HCT116 (cell line): ENCODE results near the gene DNAJC5G. TPM values are rescaled to one million over a fixed set of nuclear protein-coding genes. Genes with fewer than 3 reads are reported as not detected.
A peak's percentile ranks its signal among the peaks of the same experiment; 100 is the strongest.

Experiments
- ATAC-seq: fragments of 200-7000 bp; cut with Tn5 transposase; 2 replicates; pipeline ENCODE4 v1.9.1; 2020; ENCODE audit warnings: mild to moderate bottlenecking, moderate library complexity
- BruUV-seq: library from RNA; stranded (reverse); fragments of 400-500 nt; replicated peaks from 2 replicates; lab custom pipeline; 2021; lab: Mats Ljungman, UMichigan
- CTCF ChIA-PET: fragments of 300-600 bp; sonication (Branson Sonifier 250); formaldehyde crosslinking; loops from one replicate; lab custom pipeline; 2021; ENCODE audit warnings: antibody characterized with exemption; lab: Charles Lee
- POLR2A ChIA-PET: fragments of 300-600, 350-600 bp; sonication (Branson Sonifier 250); formaldehyde crosslinking; loops from one replicate; lab custom pipeline; 2021; ENCODE audit warnings: antibody characterized with exemption; lab: Charles Lee
- RAD21 ChIA-PET, 2 experiments: fragments of 300-600 bp; sonication (Branson Sonifier 250); formaldehyde crosslinking; loops; one replicate each; lab custom pipeline; 2023; ENCODE audit warnings: low total read pairs in 2 of 2; ENCODE audit not compliant: uncharacterized antibody in 2 of 2, unreplicated experiment in 2 of 2, low non-redundant PET in 1 of 2; lab: Charles Lee
- DNase-seq: peaks from one replicate; pipeline ENCODE4 v3.0.0-alpha.2; 2010; ENCODE audit warnings: low read depth, low spot score
- H2AFZ ChIP-seq: fragments of 200-600 bp; shearing (Covaris generic), sonication (generic); 2 replicates; pipeline ENCODE4 v1.6.1; 2017; ENCODE audit warnings: low read depth, mixed run types, mixed read lengths, antibody characterized with exemption, low read length; ENCODE audit not compliant: poor library complexity, severe bottlenecking
- H3K27ac ChIP-seq: 2 replicates; pipeline ENCODE4 v1.5.1; 2012; ENCODE audit warnings: low read depth, low read length
- H3K27me3 ChIP-seq: fragments of 200-600 bp; sonication (generic); 2 replicates; pipeline ENCODE4 v1.6.1; 2016; ENCODE audit warnings: mixed run types, low read length, mixed read lengths; ENCODE audit not compliant: insufficient read depth
- H3K36me3 ChIP-seq, 2 experiments: fragments of 200-500 bp in 1 of 2; fragments of 200-600 bp in 1 of 2; sonication (Bioruptor generic) in 1 of 2; sonication (generic) in 1 of 2; 2 replicates each; pipeline versions ENCODE4 v1.5.1 to v1.6.1; 2014 to 2016; ENCODE audit warnings: low read length in 2 of 2, inconsistent platforms in 1 of 2, mixed read lengths in 1 of 2, mixed run types in 1 of 2; ENCODE audit not compliant: insufficient read depth in 2 of 2, control insufficient read depth in 1 of 2
- H3K4me1 ChIP-seq, 2 experiments: fragments of 200-600 bp in 1 of 2; sonication (generic) in 1 of 2; 2 replicates each; pipeline versions ENCODE4 v1.5.1 to v1.6.1; 2012 to 2017; ENCODE audit warnings: low read length in 2 of 2, inconsistent platforms in 1 of 2, mild to moderate bottlenecking in 1 of 2, mixed read lengths in 1 of 2, mixed run types in 1 of 2, moderate library complexity in 1 of 2; ENCODE audit not compliant: insufficient read depth in 2 of 2, control insufficient read depth in 1 of 2
- H3K4me2 ChIP-seq: fragments of 200-600 bp; sonication (generic); 2 replicates; pipeline ENCODE4 v1.6.1; 2017; ENCODE audit warnings: mixed run types, low read length, mixed read lengths
- H3K4me3 ChIP-seq, 2 experiments: fragments of 200-600 bp in 1 of 2; sonication (generic) in 1 of 2; replicated peaks in 1 of 2; 2 replicates each; pipeline ENCODE4 v1.5.1; 2011 to 2016; ENCODE audit warnings: low read length in 2 of 2, control low read depth in 1 of 2, low read depth in 1 of 2, mild to moderate bottlenecking in 1 of 2, mixed read lengths in 1 of 2, mixed run types in 1 of 2
- H3K79me2 ChIP-seq: fragments of 200-600 bp; sonication (generic); 2 replicates; pipeline ENCODE4 v1.6.1; 2017; ENCODE audit warnings: mild to moderate bottlenecking, mixed run types, low read length, moderate library complexity, mixed read lengths; ENCODE audit not compliant: insufficient read depth
- H3K9ac ChIP-seq: fragments of 200-600 bp; sonication (generic); 2 replicates; pipeline ENCODE4 v1.6.1; 2016; ENCODE audit warnings: low read length, mixed read lengths
- H3K9me2 ChIP-seq: fragments of 200-600 bp; sonication (generic), shearing (Covaris generic); 2 replicates; pipeline ENCODE4 v1.6.1; 2017; ENCODE audit warnings: mixed run types, mild to moderate bottlenecking, moderate library complexity; ENCODE audit not compliant: insufficient read depth
- H3K9me3 ChIP-seq, 2 experiments: fragments of 200-500 bp in 1 of 2; fragments of 200-600 bp in 1 of 2; sonication (Bioruptor generic) in 1 of 2; sonication (generic) in 1 of 2; 2 replicates each; pipeline ENCODE4 v1.6.1; 2014 to 2017; ENCODE audit warnings: low read length in 2 of 2, mixed read lengths in 2 of 2, inconsistent platforms in 1 of 2, low read depth in 1 of 2, mild to moderate bottlenecking in 1 of 2, mixed run types in 1 of 2, moderate library complexity in 1 of 2; ENCODE audit not compliant: control insufficient read depth in 1 of 2, insufficient read depth in 1 of 2
- H4K20me1 ChIP-seq: fragments of 200-600 bp; sonication (generic), shearing (Covaris generic); 2 replicates; pipeline ENCODE4 v1.6.1; 2017; ENCODE audit warnings: mixed run types, mild to moderate bottlenecking, moderate library complexity; ENCODE audit not compliant: insufficient read depth
- EGR1 ChIP-seq: IDR thresholded peaks from 2 replicates; pipeline ENCODE4 v1.6.1; 2012; ENCODE audit warnings: low read depth
- EZH2 ChIP-seq: fragments of 200-600 bp; sonication (generic); IDR thresholded peaks from 2 replicates; pipeline ENCODE4 v1.6.1; 2017; ENCODE audit warnings: antibody characterized with exemption, mixed run types
- FOSL1 ChIP-seq: IDR thresholded peaks from 2 replicates; pipeline ENCODE4 v1.6.1; 2012; ENCODE audit warnings: low read depth
- RAD21 ChIP-seq: IDR thresholded peaks from 2 replicates; pipeline ENCODE4 v1.6.1; 2012; ENCODE audit warnings: low read depth, mild to moderate bottlenecking
- SIN3A ChIP-seq: IDR thresholded peaks from 2 replicates; pipeline ENCODE4 v1.6.1; 2012; ENCODE audit warnings: low read depth
- TCF7L2 ChIP-seq: IDR thresholded peaks from 2 replicates; pipeline ENCODE4 v1.7.0; 2011; ENCODE audit warnings: borderline replicate concordance, inconsistent platforms; ENCODE audit not compliant: insufficient read depth, insufficient read length; ENCODE audit errors: extremely low read depth
- ZFX ChIP-seq: fragments of 450-650 bp; IDR thresholded peaks from 2 replicates; pipeline ENCODE4 v1.6.1; 2017
- ZNF274 ChIP-seq: fragments of 200-500 bp; sonication (Bioruptor generic); IDR thresholded peaks from 2 replicates; pipeline ENCODE4 v1.6.1; 2014; ENCODE audit warnings: mild to moderate bottlenecking, low read depth, low read length, inconsistent platforms
- intact Hi-C: fragments of 100-400 bp; cut with micrococcal nuclease; formaldehyde crosslinking; loops from 2 replicates; pipeline ENCODE4 v1.10.0; 2022
- total RNA-seq: library from RNA; stranded (reverse); gene quantifications from one replicate; pipeline ENCODE4 v1.2.1, GENCODE V29; 2021; ENCODE audit not compliant: unreplicated experiment
- TF ChIP-seq, protein P1 (sequence below): IDR thresholded peaks from 2 replicates; pipeline ENCODE4 v1.6.1; 2012

The DNAJC5G gene
- total RNA-seq, 1 experiment from 2014 or later = 2.5 TPM

DNA sequence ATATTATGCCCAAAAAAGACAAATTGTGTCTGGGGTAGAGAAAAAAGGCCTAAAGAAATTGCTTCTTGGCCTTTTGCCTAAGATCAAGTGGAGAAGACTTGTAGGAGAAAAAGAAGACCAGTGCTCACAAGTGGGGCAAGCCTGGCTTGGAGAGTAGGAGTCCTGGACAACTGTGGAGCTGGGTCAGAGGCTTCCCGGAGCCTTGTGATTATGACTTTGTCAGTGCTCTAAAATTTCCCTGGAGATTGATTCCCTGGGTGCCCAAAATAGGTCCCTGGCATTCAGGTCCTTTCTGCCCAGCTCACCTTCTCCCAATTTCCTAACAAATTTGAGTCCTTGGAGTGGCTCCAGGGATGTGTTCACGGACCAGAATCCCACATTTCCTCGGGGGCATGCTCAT, 6.2 kb downstream of the DNAJC5G start:
- ChIA-PET RAD21 (interaction anchor here in 1 of 2 experiments (1.2 kb wide), 1 partner anchor 22 kb away, joined by 3 read pairs; no protein-coding TSS in a partner anchor), CTCF (interaction anchor here (1.3 to 5.6 kb wide), 4 partner anchors 11 to 90 kb away, joined by 3 to 50 read pairs (median 17); no protein-coding TSS in a partner anchor), POLR2A (interaction anchor here (2.3 kb wide), 1 partner anchor 12 kb away, joined by 8 read pairs; no protein-coding TSS in a partner anchor)
- DNase-seq = no peak
- intact Hi-C loops = loop anchor here (2.0 to 5.0 kb wide), 2 partner anchors 183 to 314 kb away; no protein-coding TSS in a partner anchor
- Histone ChIP-seq H3K4me3 (no peak overlapping the region), H2AFZ (no peak overlapping the region), H3K9ac (no peak overlapping the region), H3K79me2 (no peaks in the 10 kb centered on the region), H3K4me1 (peaks cover 2 to 28% of the 10 kb centered on the region in 2 experiments), H3K9me3 (no peaks in the 10 kb centered on the region), H3K27ac (no peak overlapping the region), H3K4me2 (peak overlapping the region; percentile 34; the same call in 1 of the 2 replicates), H4K20me1 (no peaks in the 10 kb centered on the region), H3K27me3 (no peaks in the 10 kb centered on the region), H3K9me2 (no peaks in the 10 kb centered on the region), H3K36me3 (no peaks in the 10 kb centered on the region)
- ATAC-seq = no peak
- BruUV-seq = no TSS peak
- no peak for TF ChIP-seq SIN3A
- no peak for TF ChIP-seq RAD21
- no peak for TF ChIP-seq EGR1
- no peak for TF ChIP-seq ZFX
- TF ChIP-seq EZH2 = no peak
- TF ChIP-seq ZNF274 = no peak
- TF ChIP-seq, protein P1, sequence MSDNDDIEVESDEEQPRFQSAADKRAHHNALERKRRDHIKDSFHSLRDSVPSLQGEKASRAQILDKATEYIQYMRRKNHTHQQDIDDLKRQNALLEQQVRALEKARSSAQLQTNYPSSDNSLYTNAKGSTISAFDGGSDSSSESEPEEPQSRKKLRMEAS = no peak
- no peak for TF ChIP-seq TCF7L2
- TF ChIP-seq FOSL1 = no peak
